Calu3 (cell line): ENCODE measurements around the gene CSNK2A2. TPM values are rescaled to one million over a fixed set of nuclear protein-coding genes. Genes with fewer than 3 reads are reported as not detected.
A peak's percentile ranks its signal among the peaks of the same experiment; 100 is the strongest.

Experiments
- BruUV-seq: library from RNA; stranded (reverse); fragments of 400-500 nt; replicated peaks from 2 replicates; lab custom pipeline; 2021; lab: Mats Ljungman, UMichigan
- CTCF ChIA-PET: fragments of 300-600 bp; sonication (Branson Sonifier 250); formaldehyde crosslinking; loops from one replicate; lab custom pipeline; 2022; ENCODE audit warnings: antibody characterized with exemption; lab: Charles Lee
- DNase-seq: peaks from one replicate; pipeline ENCODE4 v3.0.0; 2022
- H3K27ac Mint-ChIP-seq: one replicate; pipeline ENCODE4 v1.8.0; 2022; ENCODE audit warnings: mixed read lengths; ENCODE audit not compliant: unreplicated experiment
- H3K27me3 Mint-ChIP-seq: one replicate; pipeline ENCODE4 v1.8.0; 2022; ENCODE audit warnings: mixed read lengths; ENCODE audit not compliant: unreplicated experiment
- H3K36me3 Mint-ChIP-seq: one replicate; pipeline ENCODE4 v1.8.0; 2022; ENCODE audit warnings: mild to moderate bottlenecking, moderate library complexity, mixed read lengths; ENCODE audit not compliant: insufficient read depth, unreplicated experiment
- H3K4me1 Mint-ChIP-seq: one replicate; pipeline ENCODE4 v1.8.0; 2022; ENCODE audit warnings: mild to moderate bottlenecking, low read depth, mixed read lengths; ENCODE audit not compliant: unreplicated experiment
- H3K4me3 Mint-ChIP-seq: one replicate; pipeline ENCODE4 v1.8.0; 2022; ENCODE audit warnings: mild to moderate bottlenecking, low read depth, moderate library complexity, mixed read lengths; ENCODE audit not compliant: unreplicated experiment
- H3K9me3 Mint-ChIP-seq: one replicate; pipeline ENCODE4 v1.8.0; 2022; ENCODE audit warnings: low read depth, mixed read lengths; ENCODE audit not compliant: unreplicated experiment
- intact Hi-C: fragments of 100-400 bp; cut with micrococcal nuclease; formaldehyde crosslinking; loops from one replicate; pipeline ENCODE4 v1.10.0; 2022; ENCODE audit not compliant: unreplicated experiment
- total RNA-seq: library from RNA; stranded (reverse); gene quantifications from 2 replicates; pipeline ENCODE4 v1.2.3, GENCODE V29; 2022
- TF ChIP-seq, protein P1 (sequence below): fragments of 200-600 bp; IDR thresholded peaks from one replicate; pipeline ENCODE4 v1.8.0; 2022; ENCODE audit warnings: antibody characterized with exemption; ENCODE audit not compliant: unreplicated experiment

Gene CSNK2A2
- total RNA-seq, 1 experiment from 2014 or later = 85.9 TPM

DNA sequence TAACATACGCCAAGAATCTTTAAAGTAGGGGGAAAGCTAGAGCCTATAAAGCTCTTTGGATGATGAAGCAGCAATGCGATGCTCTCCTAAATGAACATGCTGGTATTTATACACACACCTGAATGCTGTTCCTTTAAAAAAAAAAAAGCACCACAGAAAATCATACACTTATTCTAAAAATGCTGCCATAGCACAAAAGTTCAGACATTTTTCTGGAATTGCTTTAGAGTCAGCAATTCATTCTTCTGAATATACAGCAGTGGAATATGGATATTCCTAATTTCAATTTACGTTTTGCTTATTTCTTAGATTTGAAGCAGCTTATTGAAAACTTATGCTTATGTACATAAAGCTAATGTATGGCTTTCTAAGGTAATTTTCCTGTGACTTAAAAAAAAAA lies 3.1 kb downstream of the CSNK2A2 start:
- Mint-ChIP-seq H3K4me3 (no peak overlapping the region), H3K27me3 (peaks cover 16% of the 10 kb centered on the region), H3K36me3 (peaks cover 68% of the 10 kb centered on the region), H3K9me3 (no peaks in the 10 kb centered on the region), H3K4me1 (peaks cover 21% of the 10 kb centered on the region), H3K27ac (no peak overlapping the region)
- no peak for DNase-seq
- TF ChIP-seq, protein P1, sequence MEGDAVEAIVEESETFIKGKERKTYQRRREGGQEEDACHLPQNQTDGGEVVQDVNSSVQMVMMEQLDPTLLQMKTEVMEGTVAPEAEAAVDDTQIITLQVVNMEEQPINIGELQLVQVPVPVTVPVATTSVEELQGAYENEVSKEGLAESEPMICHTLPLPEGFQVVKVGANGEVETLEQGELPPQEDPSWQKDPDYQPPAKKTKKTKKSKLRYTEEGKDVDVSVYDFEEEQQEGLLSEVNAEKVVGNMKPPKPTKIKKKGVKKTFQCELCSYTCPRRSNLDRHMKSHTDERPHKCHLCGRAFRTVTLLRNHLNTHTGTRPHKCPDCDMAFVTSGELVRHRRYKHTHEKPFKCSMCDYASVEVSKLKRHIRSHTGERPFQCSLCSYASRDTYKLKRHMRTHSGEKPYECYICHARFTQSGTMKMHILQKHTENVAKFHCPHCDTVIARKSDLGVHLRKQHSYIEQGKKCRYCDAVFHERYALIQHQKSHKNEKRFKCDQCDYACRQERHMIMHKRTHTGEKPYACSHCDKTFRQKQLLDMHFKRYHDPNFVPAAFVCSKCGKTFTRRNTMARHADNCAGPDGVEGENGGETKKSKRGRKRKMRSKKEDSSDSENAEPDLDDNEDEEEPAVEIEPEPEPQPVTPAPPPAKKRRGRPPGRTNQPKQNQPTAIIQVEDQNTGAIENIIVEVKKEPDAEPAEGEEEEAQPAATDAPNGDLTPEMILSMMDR = no peak
- BruUV-seq = no TSS peak
- CTCF ChIA-PET = interaction anchor here (1.1 kb wide), 1 partner anchor 70 kb away, joined by 7 read pairs; no protein-coding TSS in a partner anchor
- intact Hi-C loops = loop anchor here (10.0 kb wide), 1 partner anchor 110 kb away; no protein-coding TSS in a partner anchor

DNA sequence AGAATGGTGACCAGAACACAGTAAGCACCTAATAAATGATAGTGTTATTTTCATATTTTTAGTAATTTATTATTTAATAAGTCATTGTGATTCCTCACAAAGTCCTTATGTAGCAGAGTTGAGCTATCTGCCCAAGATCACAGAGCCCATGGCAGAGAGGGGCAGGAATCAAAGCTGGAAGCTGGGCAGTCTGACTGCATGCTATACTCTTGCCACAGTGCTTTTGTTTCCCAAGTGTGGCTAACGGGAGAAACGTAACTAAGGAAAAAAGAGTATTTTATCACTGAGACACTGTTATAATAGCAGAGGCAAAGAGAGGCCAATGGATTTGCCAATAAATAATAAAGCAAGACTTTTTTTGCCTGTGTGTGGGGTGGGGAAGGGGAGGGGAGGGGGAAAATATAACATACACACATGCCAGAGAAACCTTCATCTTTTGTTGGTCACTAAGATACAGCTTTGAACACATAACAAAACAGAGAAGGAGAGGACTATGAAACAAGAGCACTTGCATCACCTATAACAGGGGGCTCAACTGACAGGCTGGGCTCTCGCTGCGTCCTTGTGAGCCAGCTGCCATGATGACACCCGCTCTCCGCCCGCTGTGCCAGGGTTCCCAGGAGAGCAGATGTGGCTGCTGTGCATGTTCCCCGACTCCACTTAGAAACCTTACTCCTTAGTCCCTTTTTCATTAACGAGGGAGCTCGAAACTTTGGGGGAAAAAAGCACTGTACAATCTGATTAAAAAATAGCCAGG lies 10.1 kb downstream of the CSNK2A2 start:
- Mint-ChIP-seq H3K27me3 (no peaks in the 10 kb centered on the region), H3K36me3 (peaks cover 64% of the 10 kb centered on the region)
- CTCF ChIA-PET = interaction anchor here (0.5 to 0.6 kb wide), 3 partner anchors 27 to 379 kb away, joined by 3 to 9 read pairs (median 3); no protein-coding TSS in a partner anchor

DNA sequence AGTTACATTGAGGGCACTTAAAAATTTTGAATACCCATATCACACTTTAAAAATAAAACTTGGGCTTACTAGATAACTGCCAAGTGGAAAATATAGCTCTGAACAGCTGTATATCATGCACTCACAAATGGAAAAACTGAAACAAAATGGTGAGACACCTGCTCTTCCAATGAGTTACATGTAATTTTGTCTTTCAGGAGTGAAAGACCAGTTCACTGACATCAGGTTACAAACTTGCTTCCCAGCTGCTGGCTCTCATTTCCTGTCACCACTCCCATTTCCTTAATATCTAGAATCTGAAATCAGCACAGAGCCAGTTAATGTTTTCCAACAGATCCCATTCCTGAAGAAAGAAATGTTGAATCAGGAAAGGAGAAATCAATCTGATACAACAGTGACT lies 10.8 kb downstream of the CSNK2A2 start:
- BruUV-seq = no TSS peak
- Mint-ChIP-seq H3K9me3 (no peaks in the 10 kb centered on the region), H3K4me3 (no peak overlapping the region), H3K4me1 (peaks cover 9% of the 10 kb centered on the region), H3K27ac (peak overlapping the region; percentile 36), H3K27me3 (no peaks in the 10 kb centered on the region), H3K36me3 (peaks cover 64% of the 10 kb centered on the region)
- CTCF ChIA-PET = interaction anchor here (0.6 kb wide), 1 partner anchor 27 kb away, joined by 3 read pairs; no protein-coding TSS in a partner anchor
- TF ChIP-seq, protein P1 = no peak
- intact Hi-C loops = no loop called here
- DNase-seq = no peak

More for the DNA sequence above, 10.1 kb downstream of the CSNK2A2 start:
- TF ChIP-seq, protein P1 = no peak
- Mint-ChIP-seq H3K27ac (peak overlapping the region; percentile 36), H3K4me1 (peaks cover 9% of the 10 kb centered on the region), H3K4me3 (no peak overlapping the region), H3K9me3 (no peaks in the 10 kb centered on the region)
- intact Hi-C loops = no loop called here
- no peak for DNase-seq
- no TSS peak for BruUV-seq

DNA sequence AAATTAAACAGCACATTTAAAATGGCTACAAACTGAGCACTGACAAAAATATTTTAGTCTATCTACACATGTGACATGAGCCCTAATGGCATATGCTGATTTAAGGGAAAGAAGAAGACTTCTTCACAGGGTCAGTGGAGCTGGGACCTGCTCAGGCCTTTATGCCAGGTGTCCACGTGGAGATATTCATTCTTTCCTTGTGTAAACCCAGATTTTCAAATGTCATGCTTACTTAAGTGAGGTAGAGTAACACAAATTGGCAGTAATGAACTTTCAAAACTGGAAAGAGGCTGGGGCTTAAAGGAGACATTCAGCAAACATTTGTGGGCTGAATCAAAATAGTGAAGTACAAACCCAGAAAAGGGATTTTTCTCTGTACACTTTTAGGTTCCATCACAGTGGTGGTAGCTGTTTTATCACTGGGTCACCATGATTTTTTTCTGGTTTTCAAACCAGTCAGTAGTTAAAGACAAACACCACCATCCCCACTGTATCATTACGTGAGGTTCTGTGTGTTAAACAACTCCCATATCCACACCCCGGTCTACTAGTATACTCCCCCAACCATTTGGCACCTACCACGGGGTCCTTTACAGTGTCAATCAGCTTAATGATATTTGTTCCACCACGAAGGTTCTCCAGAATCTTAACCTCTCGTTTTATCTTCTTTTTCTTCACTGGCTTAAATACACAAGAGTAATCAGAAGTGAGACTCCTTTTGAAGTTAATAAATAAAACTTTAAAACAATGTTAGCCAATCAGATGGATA lies 11.5 kb downstream of the CSNK2A2 start:
- Mint-ChIP-seq H3K4me1 (peaks cover 9% of the 10 kb centered on the region), H3K4me3 (no peak overlapping the region), H3K27ac (no peak overlapping the region), H3K36me3 (peaks cover 66% of the 10 kb centered on the region), H3K9me3 (no peaks in the 10 kb centered on the region), H3K27me3 (no peaks in the 10 kb centered on the region)
- no TSS peak for BruUV-seq
- intact Hi-C loops = no loop called here
- no peak for DNase-seq
- TF ChIP-seq, protein P1 = no peak
- CTCF ChIA-PET = no interaction called here
